Liver (tissue), 9 donors: ENCODE measurements around the gene FBXW5. TPM values are rescaled to one million over a fixed set of nuclear protein-coding genes. Genes with fewer than 3 reads are reported as not detected.
A peak's percentile ranks its signal among the peaks of the same experiment; 100 is the strongest.

ENCODE experiments used
- DNase-seq: peaks from one replicate; pipeline ENCODE4 v3.0.0-alpha.2; 2017; ENCODE audit warnings: low spot score
- H3K27ac ChIP-seq, 2 donors: one replicate each; pipeline ENCODE4 v1.7.0; 2013; ENCODE audit warnings: inconsistent platforms in 2 of 2, low read length in 2 of 2, control low read depth in 1 of 2, low read depth in 1 of 2, mild to moderate bottlenecking in 1 of 2
- H3K27me3 ChIP-seq, 4 donors: one replicate each; pipeline versions ENCODE4 v1.6.1 to v1.7.0; 2013; ENCODE audit warnings: low read length in 3 of 4, inconsistent platforms in 1 of 4, mild to moderate bottlenecking in 1 of 4, moderate library complexity in 1 of 4; ENCODE audit not compliant: control insufficient read depth in 4 of 4, insufficient read depth in 4 of 4
- H3K36me3 ChIP-seq, 4 donors: one replicate each; pipeline versions ENCODE4 v1.6.1 to v1.7.0; 2013; ENCODE audit warnings: low read length in 3 of 4, mild to moderate bottlenecking in 3 of 4, low read depth in 1 of 4, moderate library complexity in 1 of 4; ENCODE audit not compliant: control insufficient read depth in 4 of 4, insufficient read depth in 3 of 4
- H3K4me1 ChIP-seq, 4 donors: one replicate each; pipeline versions ENCODE4 v1.6.1 to v1.7.0; 2013; ENCODE audit warnings: low read length in 3 of 4, mild to moderate bottlenecking in 3 of 4, moderate library complexity in 1 of 4; ENCODE audit not compliant: control insufficient read depth in 4 of 4, insufficient read depth in 4 of 4
- H3K4me3 ChIP-seq, 3 donors: one replicate each; pipeline versions ENCODE4 v1.6.1 to v1.7.0; 2013; ENCODE audit warnings: low read length in 3 of 3, control low read depth in 1 of 3, low read depth in 1 of 3, mild to moderate bottlenecking in 1 of 3
- H3K9ac ChIP-seq, 2 donors: one replicate each; pipeline ENCODE4 v1.7.0; 2013; ENCODE audit warnings: low read length in 2 of 2, mild to moderate bottlenecking in 2 of 2, moderate library complexity in 2 of 2, control low read depth in 1 of 2, low read depth in 1 of 2
- H3K9me3 ChIP-seq, 4 donors: one replicate each; pipeline versions ENCODE4 v1.6.1 to v1.7.0; 2013; ENCODE audit warnings: low read length in 3 of 4; ENCODE audit not compliant: control insufficient read depth in 4 of 4
- ATF3 ChIP-seq: IDR thresholded peaks from 2 replicates; pipeline ENCODE4 v1.6.1; 2016; ENCODE audit warnings: antibody characterized with exemption
- CTCF ChIP-seq: fragments of 150-350 bp; IDR thresholded peaks from 2 replicates; pipeline ENCODE4 v1.5.1; 2017; ENCODE audit warnings: improper control_type of control experiment, low read depth, low read length; ENCODE audit not compliant: missing input control
- EGR1 ChIP-seq, 2 donors: IDR thresholded peaks; 2 replicates each; pipeline ENCODE4 v1.6.1; 2016 to 2018; ENCODE audit warnings: antibody characterized with exemption in 2 of 2, low read depth in 2 of 2
- FOXA1 ChIP-seq: IDR thresholded peaks from 2 replicates; pipeline ENCODE4 v1.6.1; 2016; ENCODE audit warnings: antibody characterized with exemption
- FOXA2 ChIP-seq: IDR thresholded peaks from 2 replicates; pipeline ENCODE4 v1.6.1; 2016; ENCODE audit warnings: antibody characterized with exemption
- GABPA ChIP-seq, 2 donors: IDR thresholded peaks in 1 of 2; conservative IDR thresholded peaks in 1 of 2; 2 replicates each; pipeline ENCODE4 v1.6.1; 2016; ENCODE audit warnings: antibody characterized with exemption in 2 of 2, mild to moderate bottlenecking in 1 of 2, moderate library complexity in 1 of 2
- HNF4A ChIP-seq, 2 donors: conservative IDR thresholded peaks; 2 replicates each; pipeline ENCODE4 v1.6.1; 2016; ENCODE audit warnings: antibody characterized with exemption in 2 of 2, mild to moderate bottlenecking in 2 of 2
- HNF4G ChIP-seq: IDR thresholded peaks from 2 replicates; pipeline ENCODE4 v1.6.1; 2016; ENCODE audit warnings: antibody characterized with exemption
- JUND ChIP-seq, 2 donors: IDR thresholded peaks; 2 replicates each; pipeline ENCODE4 v1.6.1; 2016; ENCODE audit warnings: antibody characterized with exemption in 2 of 2
- MAX ChIP-seq: IDR thresholded peaks from 2 replicates; pipeline ENCODE4 v1.6.1; 2016; ENCODE audit warnings: antibody characterized with exemption
- NR2F2 ChIP-seq: IDR thresholded peaks from 2 replicates; pipeline ENCODE4 v1.6.1; 2016; ENCODE audit warnings: antibody characterized with exemption
- RAD21 ChIP-seq, 2 donors: IDR thresholded peaks; 2 replicates each; pipeline ENCODE4 v1.6.1; 2016; ENCODE audit warnings: antibody characterized with exemption in 2 of 2, mild to moderate bottlenecking in 2 of 2
- REST ChIP-seq: IDR thresholded peaks from 2 replicates; pipeline ENCODE4 v1.6.1; 2016; ENCODE audit warnings: antibody characterized with exemption, mild to moderate bottlenecking
- RXRA ChIP-seq, 2 donors: IDR thresholded peaks; 2 replicates each; pipeline ENCODE4 v1.6.1; 2017 to 2018; ENCODE audit warnings: antibody characterized with exemption in 2 of 2, mild to moderate bottlenecking in 1 of 2
- SP1 ChIP-seq: IDR thresholded peaks from 2 replicates; pipeline ENCODE4 v1.6.1; 2018; ENCODE audit warnings: antibody characterized with exemption, mild to moderate bottlenecking
- TAF1 ChIP-seq: conservative IDR thresholded peaks from 2 replicates; pipeline ENCODE4 v1.6.1; 2016; ENCODE audit warnings: antibody characterized with exemption, mild to moderate bottlenecking
- YY1 ChIP-seq: IDR thresholded peaks from 2 replicates; pipeline ENCODE4 v1.6.1; 2016; ENCODE audit warnings: antibody characterized with exemption, mild to moderate bottlenecking
- ZBTB33 ChIP-seq: IDR thresholded peaks from 2 replicates; pipeline ENCODE4 v1.6.1; 2016; ENCODE audit warnings: antibody characterized with exemption
- WGBS: extraction: QIAGEN DNeasy Blood & Tissue Kit; methylation state at CpG from one replicate; pipeline ENCODE4 v1.1.7; 2013; 5-methylcytosine and 5-hydroxymethylcytosine counted together
- polyA plus RNA-seq, 2 donors: library from polyadenylated mRNA; stranded (reverse) in 1 of 2; unstranded in 1 of 2; fragments of 200-250 nt in 1 of 2; fragments of >200 nt in 1 of 2; fragmentation: Nextera tagmentation in 1 of 2; extraction: Ambion mirVana in 1 of 2; gene quantifications; one replicate each; pipeline versions ENCODE4 v1.2.1 to v1.2.3, GENCODE V29; 2013 to 2015
- total RNA-seq, 2 donors: library from RNA; depleted of rRNA; stranded (reverse); fragments of >200 nt; gene quantifications; one replicate each; pipeline ENCODE4 v1.2.3, GENCODE V29; 2014
- donor health status: healthy.
- donor health status: healthy.
- donor health status: healthy.
- donor health status: healthy.
- donor health status: healthy.

FBXW5 gene
- total and polyA plus RNA-seq, 4 donors = 64.0 to 163 (median 109) TPM

GRCh38 chr9:136930014-136930413, 14.5 kb downstream of the FBXW5 start:
- no peaks in the 10 kb centered on the region for H3K27me3 ChIP-seq
- H3K4me1 ChIP-seq = no peaks in the 10 kb centered on the region
- no peak for DNase-seq
- WGBS = 98% methylated on average over 4 of the region's 4 CpGs
- H3K9me3 ChIP-seq = no peaks in the 10 kb centered on the region
- peaks cover 5 to 20% (median 6%) of the 10 kb centered on the region in 4 donors for H3K36me3 ChIP-seq
- no peak overlapping the region for H3K27ac ChIP-seq
- no peak overlapping the region for H3K4me3 ChIP-seq
- TF ChIP-seq FOXA2 = no peak
- TF ChIP-seq TAF1 = no peak
- no peak for TF ChIP-seq HNF4G
- TF ChIP-seq ZBTB33 = no peak
- no peak for TF ChIP-seq ATF3
- no peak for TF ChIP-seq MAX
- no peak for TF ChIP-seq JUND (IDR thresholded peaks at IDR 0.05)
- no peak overlapping the region for H3K9ac ChIP-seq

DNA sequence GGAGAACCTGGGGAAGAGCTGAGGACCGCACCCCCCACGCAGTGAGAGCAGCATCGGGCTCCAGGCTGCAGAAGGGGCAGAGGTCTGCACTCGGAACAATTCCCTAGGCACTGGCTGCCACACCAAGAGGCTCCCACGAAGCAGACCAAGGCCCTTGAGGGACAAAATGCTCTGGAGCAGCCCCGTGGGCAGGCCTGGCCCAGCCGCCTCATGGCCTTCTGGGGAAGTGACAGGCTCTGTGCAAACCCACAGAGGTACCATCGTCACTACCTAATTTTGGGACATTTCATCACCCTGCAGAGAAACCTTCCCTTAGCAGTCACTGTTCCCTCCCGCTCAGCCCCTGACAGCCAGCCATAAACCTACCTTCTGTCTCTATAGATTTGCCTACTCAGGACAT, 15.9 kb downstream of the FBXW5 start:
- peak; percentile 28 for DNase-seq
- Histone ChIP-seq H3K27me3 (no peaks in the 10 kb centered on the region), H3K27ac (no peak overlapping the region), H3K36me3 (peaks cover 5 to 26% (median 6%) of the 10 kb centered on the region in 4 donors), H3K4me3 (no peak overlapping the region), H3K4me1 (no peaks in the 10 kb centered on the region), H3K9me3 (no peaks in the 10 kb centered on the region), H3K9ac (no peak overlapping the region)
- 91% methylated on average over 9 of the region's 9 CpGs for WGBS
- TF ChIP-seq ZBTB33 (no peak), EGR1 (IDR thresholded peaks at IDR 0.05; ENCODE audit: low read depth in 2 of 2) (no peak), NR2F2 (no peak), FOXA1 (no peak), MAX (no peak), SP1 (no peak), REST (no peak), CTCF (no peak), GABPA (IDR thresholded peaks at IDR 0.05 in 1 of 2, conservative IDR thresholded peaks at IDR 0.05 in 1 of 2) (no peak), FOXA2 (no peak), YY1 (no peak), RAD21 (IDR thresholded peaks at IDR 0.05) (no peak), ATF3 (no peak), TAF1 (no peak), JUND (IDR thresholded peaks at IDR 0.05) (no peak), HNF4G (no peak), RXRA (IDR thresholded peaks at IDR 0.05) (no peak), HNF4A (conservative IDR thresholded peaks at IDR 0.05) (no peak)
